A549 (cell line): Measurements from ENCODE around the gene METTL9. TPM values are rescaled to one million over a fixed set of nuclear protein-coding genes. Genes with fewer than 3 reads are reported as not detected.

Experiments used
- ATAC-seq, 2 experiments: fragments of 200-7000 bp in 1 of 2; fragments of >200 bp in 1 of 2; cut with Nextera tagmentation in 1 of 2; cut with Tn5 transposase in 1 of 2; 3 replicates each; pipeline versions ENCODE4 v1.8.0 to v1.9.1; 2018 to 2020; ENCODE audit warnings: mild to moderate bottlenecking in 1 of 2, moderate library complexity in 1 of 2
- CTCF ChIA-PET: fragments of 300-600 bp; sonication (Branson Sonifier 250); formaldehyde crosslinking; extraction: SDS; loops from one replicate; lab custom pipeline; 2021; ENCODE audit warnings: antibody characterized with exemption, inconsistent platforms; lab: Yijun Ruan, JAX
- POLR2A ChIA-PET: fragments of 350-600 bp; formaldehyde crosslinking; extraction: SDS; loops from one replicate; lab custom pipeline; 2021; ENCODE audit warnings: antibody characterized with exemption, inconsistent platforms; lab: Yijun Ruan, JAX
- DNase-seq, 2 experiments: peaks; one replicate each; pipeline versions ENCODE4 v3.0.0 to v3.0.0-alpha.2; 2011 to 2016; ENCODE audit warnings: low read depth in 1 of 2, low spot score in 1 of 2
- FAIRE-seq: peaks from 2 replicates; lab custom pipeline; 2011; peaks lifted over from hg19 to GRCh38; lab: Jason Lieb, UNC
- H3K27ac ChIP-seq, 2 experiments: fragments of >200 bp; sonication (Bioruptor Twin); formaldehyde crosslinking; 3 replicates each; pipeline ENCODE4 v1.5.1; 2016 to 2017
- H3K4me1 ChIP-seq: fragments of >200 bp; sonication (Bioruptor Twin); formaldehyde crosslinking; 3 replicates; pipeline ENCODE4 v1.6.1; 2016
- H3K4me2 ChIP-seq: fragments of >200 bp; sonication (Bioruptor Twin); formaldehyde crosslinking; 3 replicates; pipeline ENCODE4 v1.6.1; 2016
- H3K4me3 ChIP-seq: fragments of >200 bp; sonication (Bioruptor Twin); formaldehyde crosslinking; 3 replicates; pipeline ENCODE4 v1.5.1; 2016
- H3K9me3 ChIP-seq: fragments of >200 bp; sonication (Bioruptor Twin); formaldehyde crosslinking; 3 replicates; pipeline ENCODE4 v1.6.1; 2016
- ATOH8 ChIP-seq: fragments of 250-450 bp; sonication (Bioruptor Pico); IDR thresholded peaks from 2 replicates; pipeline ENCODE4 v1.5.0; 2020; ENCODE audit warnings: low read depth, mild to moderate bottlenecking, moderate library complexity
- CBX2 ChIP-seq: fragments of 200-600 bp; sonication (generic); IDR thresholded peaks from 2 replicates; pipeline ENCODE4 v1.6.1; 2016; ENCODE audit warnings: low read depth, mild to moderate bottlenecking, borderline replicate concordance
- CEBPB ChIP-seq, 2 experiments: fragments of >200 bp in 1 of 2; sonication (Bioruptor Twin) in 1 of 2; formaldehyde crosslinking in 1 of 2; IDR thresholded peaks; 2 replicates each; pipeline ENCODE4 v1.6.1; 2012 to 2016
- CHD4 ChIP-seq: fragments of 200-600 bp; sonication (generic); IDR thresholded peaks from 2 replicates; pipeline ENCODE4 v1.6.1; 2016; ENCODE audit warnings: antibody characterized with exemption, mild to moderate bottlenecking, borderline replicate concordance
- EHMT2 ChIP-seq: fragments of 200-600 bp; sonication (generic); IDR thresholded peaks from 2 replicates; pipeline ENCODE4 v1.6.1; 2016; ENCODE audit warnings: antibody characterized with exemption, low read depth, mild to moderate bottlenecking, moderate library complexity
- EP300 ChIP-seq, 2 experiments: fragments of >200 bp; sonication (Bioruptor Twin); formaldehyde crosslinking; IDR thresholded peaks; 2 replicates in 1 of 2; 3 replicates in 1 of 2; pipeline ENCODE4 v1.6.1; 2016 to 2017
- FOSL2 ChIP-seq, 2 experiments: fragments of 450-650 bp in 1 of 2; fragments of >200 bp in 1 of 2; sonication (Bioruptor Twin) in 1 of 2; formaldehyde crosslinking; IDR thresholded peaks; 2 replicates each; pipeline versions ENCODE4 v1.5.0 to v1.6.1; 2016 to 2020; ENCODE audit warnings: mild to moderate bottlenecking in 1 of 2, moderate library complexity in 1 of 2
- FOXS1 ChIP-seq: fragments of 250-450 bp; sonication (Bioruptor Pico); IDR thresholded peaks from 2 replicates; pipeline ENCODE4 v1.5.0; 2020; ENCODE audit warnings: mild to moderate bottlenecking, moderate library complexity
- GATA3 ChIP-seq: IDR thresholded peaks from 2 replicates; pipeline ENCODE4 v1.6.1; 2012; ENCODE audit warnings: borderline replicate concordance
- HEYL ChIP-seq: fragments of 250-450 bp; sonication (Bioruptor Pico); IDR thresholded peaks from 2 replicates; pipeline ENCODE4 v1.8.0; 2021; ENCODE audit warnings: mild to moderate bottlenecking, moderate library complexity
- HOXA7 ChIP-seq: fragments of 250-450 bp; sonication (Bioruptor Pico); IDR thresholded peaks from 2 replicates; pipeline ENCODE4 v1.5.0; 2020; ENCODE audit warnings: mild to moderate bottlenecking, moderate library complexity
- MAFK ChIP-seq: fragments of 450-650 bp; IDR thresholded peaks from 2 replicates; pipeline ENCODE4 v1.6.1; 2014; ENCODE audit not compliant: partially characterized antibody
- MAZ ChIP-seq: fragments of 150-350 bp; IDR thresholded peaks from 2 replicates; pipeline ENCODE4 v1.6.1; 2014; ENCODE audit warnings: antibody characterized with exemption, low read depth, low read length, borderline replicate concordance
- POLR2AphosphoS2 ChIP-seq: conservative IDR thresholded peaks from 2 replicates; pipeline ENCODE4 v1.6.1; 2012; ENCODE audit warnings: low read length, improper control_type of control experiment, inconsistent platforms
- RCOR1 ChIP-seq: fragments of 150-350 bp; IDR thresholded peaks from 2 replicates; pipeline ENCODE4 v1.6.1; 2014; ENCODE audit warnings: antibody characterized with exemption, low read length, low read depth
- REST ChIP-seq: fragments of 200-600 bp; sonication (generic); IDR thresholded peaks from 2 replicates; pipeline ENCODE4 v1.6.1; 2016; ENCODE audit warnings: antibody characterized with exemption, mild to moderate bottlenecking, moderate library complexity
- RFX5 ChIP-seq: fragments of 450-650 bp; IDR thresholded peaks from 2 replicates; pipeline ENCODE4 v1.7.1; 2014; ENCODE audit warnings: antibody characterized with exemption, mild to moderate bottlenecking, moderate library complexity
- RNF2 ChIP-seq: fragments of 200-600 bp; sonication (generic); IDR thresholded peaks from 2 replicates; pipeline ENCODE4 v1.6.1; 2016; ENCODE audit warnings: low read depth, mild to moderate bottlenecking, antibody characterized with exemption, moderate library complexity, borderline replicate concordance
- SREBF2 ChIP-seq: fragments of 450-650 bp; IDR thresholded peaks from 2 replicates; pipeline ENCODE4 v1.6.1; 2014; ENCODE audit warnings: mild to moderate bottlenecking, moderate library complexity
- TFCP2L1 ChIP-seq: fragments of 250-450 bp; sonication (Bioruptor Pico); IDR thresholded peaks from 2 replicates; pipeline ENCODE4 v1.5.0; 2021; ENCODE audit warnings: mild to moderate bottlenecking
- TP53 ChIP-seq: fragments of 250-450 bp; sonication (Bioruptor Pico); IDR thresholded peaks from 2 replicates; pipeline ENCODE4 v1.5.0; 2021; ENCODE audit warnings: mild to moderate bottlenecking, moderate library complexity
- ZC3H11A ChIP-seq: fragments of 450-650 bp; IDR thresholded peaks from 2 replicates; pipeline ENCODE4 v1.6.1; 2014; ENCODE audit warnings: antibody characterized with exemption, mild to moderate bottlenecking
- ZFP36 ChIP-seq: fragments of 450-650 bp; IDR thresholded peaks from 2 replicates; pipeline ENCODE4 v1.6.1; 2014; ENCODE audit warnings: borderline replicate concordance; ENCODE audit not compliant: partially characterized antibody
- ZNF302 ChIP-seq: fragments of 250-450 bp; sonication (Bioruptor Pico); IDR thresholded peaks from 2 replicates; pipeline ENCODE4 v1.9.0; 2021; ENCODE audit warnings: inconsistent platforms, mild to moderate bottlenecking, moderate library complexity
- ZSCAN20 ChIP-seq: fragments of 250-450 bp; sonication (Bioruptor Pico); IDR thresholded peaks from 2 replicates; pipeline ENCODE4 v1.8.0; 2022; ENCODE audit warnings: mild to moderate bottlenecking, moderate library complexity
- WGBS: methylation state at CpG from one replicate; pipeline ENCODE4 v1.1.6; 2017; ENCODE audit errors: missing lambda C conversion rate; 5-methylcytosine and 5-hydroxymethylcytosine counted together
- polyA plus RNA-seq, 4 experiments: library from polyadenylated mRNA; depleted of rRNA in 3 of 4; stranded (reverse); fragments of >200 nt; fragmentation: RNase III in 1 of 4; extraction: RNeasy Plus Mini Kit Qiagen cat#74134 plus additional on column Dnase treatment in 1 of 4; gene quantifications; 2 replicates in 3 of 4; 3 replicates in 1 of 4; pipeline ENCODE4 v1.2.3, GENCODE V29; 2011 to 2017

Gene METTL9
- polyA plus RNA-seq, 2 of the 4 experiments (the other 2 are of a cell fraction), result 72.2 to 124 TPM

- POLR2A ChIA-PET, result no interaction called here
- WGBS, result 90% methylated on average over 12 of the region's 12 CpGs
- CTCF ChIA-PET, result interaction anchor here (1.2 to 3.5 kb wide), 3 partner anchors 14 to 16 kb away, joined by 3 to 13 read pairs (median 4); no protein-coding TSS in a partner anchor
- H3K4me3 ChIP-seq, result peak overlapping the region; percentile 84; the same call in 1 of the 3 replicates
- peaks cover 20% of the 10 kb centered on the region for H3K4me1 ChIP-seq
- DNase-seq (no peak), ATAC-seq (no peak), FAIRE-seq (no peak)
- no peaks in the 10 kb centered on the region for H3K9me3 ChIP-seq
- TF ChIP-seq GATA3 (no peak), FOXS1 (CRISPR knock-in tag) (no peak), CEBPB (IDR thresholded peaks at IDR 0.05) (no peak), ZNF302 (CRISPR knock-in tag) (no peak), HOXA7 (CRISPR knock-in tag) (no peak), EP300 (IDR thresholded peaks at IDR 0.05) (no peak), SREBF2 (no peak), CHD4 (no peak), FOSL2 (IDR thresholded peaks at IDR 0.05) (no peak), FOSL2 (CRISPR knock-in tag; IDR thresholded peaks at IDR 0.05) (no peak), MAZ (no peak), RNF2 (no peak), EHMT2 (no peak), HEYL (CRISPR knock-in tag) (no peak)
- peak overlapping the region in 1 of 2 experiments; percentile 98; a peak in 3 of 6 replicates for H3K27ac ChIP-seq
- H3K4me2 ChIP-seq, result peak overlapping the region; percentile 97
These were observed 1.2 kb upstream of the METTL9 start for GRCh38 chr16:21598206-21598605.

- TF ChIP-seq EP300 (IDR thresholded peaks at IDR 0.05) (no peak), ZSCAN20 (CRISPR knock-in tag) (no peak), MAFK (no peak), RFX5 (no peak), ZC3H11A (no peak), HOXA7 (CRISPR knock-in tag) (no peak), TFCP2L1 (no peak), CBX2 (no peak), ZFP36 (no peak), TP53 (CRISPR knock-in tag) (no peak), HEYL (CRISPR knock-in tag) (no peak), ATOH8 (CRISPR knock-in tag) (no peak), RCOR1 (no peak), REST (no peak), POLR2AphosphoS2 (no peak)
- H3K27ac ChIP-seq, result peak overlapping the region; percentile 95 to 98
- peak overlapping the region; percentile 84 for H3K4me3 ChIP-seq
- ChIA-PET CTCF (interaction anchor here (1.2 to 3.5 kb wide), 3 partner anchors 14 to 16 kb away, joined by 3 to 13 read pairs (median 4); no protein-coding TSS in a partner anchor), POLR2A (interaction anchor here (0.6 kb wide), 1 partner anchor 1898 kb away, joined by 4 read pairs; no protein-coding TSS in a partner anchor)
- FAIRE-seq, result no peak
- under 1% methylated on average over 9 of the region's 13 CpGs for WGBS
- DNase-seq, result no peak
- ATAC-seq, result peak; percentile 4 to 37; a peak in 5 of 6 replicates
- no peaks in the 10 kb centered on the region for H3K9me3 ChIP-seq
- peak overlapping the region; percentile 97 for H3K4me2 ChIP-seq
- H3K4me1 ChIP-seq, result peaks cover 20% of the 10 kb centered on the region
These were observed 666 bp upstream of the METTL9 start for GRCh38 chr16:21598701-21599121.
